Body of pancreas (tissue), 4 donors: Measurements from ENCODE around the gene SNAP23. TPM values are rescaled to one million over a fixed set of nuclear protein-coding genes. Genes with fewer than 3 reads are reported as not detected.
A peak's percentile ranks its signal among the peaks of the same experiment; 100 is the strongest.
"Not testable (repeated sequence)": the region's sequence is repeated elsewhere in the genome, so short reads cannot be mapped to it uniquely, and the experiment has no call there.

Experiments used
- ATAC-seq: fragments of 150-250 bp; one replicate; pipeline ENCODE4 v1.9.1; 2016
- DNase-seq, 4 donors: peaks; one replicate each; pipeline ENCODE4 v3.0.0-alpha.2; 2019
- H3K27ac ChIP-seq, 4 donors: fragments of 200-600 bp; sonication (generic); 1 replicate in 3 of 4; 2 replicates in 1 of 4; pipeline versions ENCODE4 v1.5.1 to v1.6.1; 2016 to 2019; ENCODE audit warnings: mild to moderate bottlenecking in 1 of 4, mixed read lengths in 1 of 4, moderate library complexity in 1 of 4
- H3K27me3 ChIP-seq, 2 donors: fragments of 200-600 bp; sonication (generic); one replicate each; pipeline ENCODE4 v1.6.0; 2016; ENCODE audit warnings: mild to moderate bottlenecking in 1 of 2
- H3K36me3 ChIP-seq, 2 donors: fragments of 200-600 bp; sonication (generic); replicated peaks in 1 of 2; 2 replicates each; pipeline ENCODE4 v1.5.1; 2016; ENCODE audit warnings: low read depth in 2 of 2; ENCODE audit not compliant: insufficient read depth in 1 of 2
- H3K4me1 ChIP-seq: fragments of 200-600 bp; sonication (generic); one replicate; pipeline ENCODE4 v1.6.0; 2016
- H3K4me3 ChIP-seq, 2 donors: fragments of 200-600 bp; sonication (generic); 1 replicate in 1 of 2; 2 replicates in 1 of 2; pipeline ENCODE4 v1.5.1; 2016 to 2019
- H3K9me3 ChIP-seq, 3 donors: fragments of 200-600 bp; sonication (generic); 1 replicate in 2 of 3; 2 replicates in 1 of 3; pipeline ENCODE4 v1.5.1; 2016
- CTCF ChIP-seq, 7 experiments: fragments of 450-650 bp in 4 of 7; fragments of 200-600 bp in 3 of 7; sonication (generic) in 3 of 7; IDR thresholded peaks; one replicate each; pipeline ENCODE4 v1.5.1; 2016 to 2019; ENCODE audit warnings: antibody characterized with exemption in 7 of 7
- POLR2A ChIP-seq, 3 donors: fragments of 450-650 bp; IDR thresholded peaks; one replicate each; pipeline ENCODE4 v1.6.1; 2016; ENCODE audit warnings: antibody characterized with exemption in 3 of 3, mild to moderate bottlenecking in 2 of 3
- WGBS, 2 donors: methylation state at CpG; one replicate each; pipeline ENCODE4 v1.1.5; 2017; 5-methylcytosine and 5-hydroxymethylcytosine counted together
- intact Hi-C: fragments of 100-400 bp; cut with DNase I; formaldehyde crosslinking; loops from one replicate; pipeline ENCODE4 v1.15.1; 2023
- total RNA-seq, 2 donors: library from RNA; depleted of rRNA; stranded (reverse); fragments of >200 nt; gene quantifications; one replicate each; pipeline ENCODE4 v1.1.0, GENCODE V29; 2016

The SNAP23 gene
- total RNA-seq, 2 donors from 2014 or later: 29.8 to 42.2 TPM

- Histone ChIP-seq H3K27ac (peak overlapping the region; percentile 71 to 92 (median 81)), H3K36me3 (peaks cover 0 to 5% of the 10 kb centered on the region in 2 donors), H3K4me3 (peak overlapping the region; percentile 89 to 91), H3K4me1 (peaks cover 17% of the 10 kb centered on the region), H3K27me3 (no peaks in the 10 kb centered on the region), H3K9me3 (no peaks in the 10 kb centered on the region)
- WGBS, 2 donors: 1% methylated on average over 15 of the region's 15 CpGs
- intact Hi-C loops: no loop called here
- ATAC-seq (peak; percentile 34), DNase-seq (peak in 2 of 4 donors; percentile 11 to 25)
- TF ChIP-seq POLR2A (IDR thresholded peaks at IDR 0.05): no peak
- no peak for TF ChIP-seq CTCF (IDR thresholded peaks at IDR 0.05)
Observed at GRCh38 chr15:42549032-42549491, 53.6 kb downstream of the SNAP23 start.

- H3K9me3 ChIP-seq: no peaks in the 10 kb centered on the region
- H3K4me1 ChIP-seq: peaks cover 17% of the 10 kb centered on the region
- peak overlapping the region in 1 of 2 donors; percentile 91 for H3K4me3 ChIP-seq
- H3K36me3 ChIP-seq: peaks cover 0 to 2% of the 10 kb centered on the region in 2 donors
- H3K27me3 ChIP-seq: no peaks in the 10 kb centered on the region
- 70 to 71% methylated on average over 12 of the region's 12 CpGs for WGBS, 2 donors
- TF ChIP-seq POLR2A (IDR thresholded peaks at IDR 0.05) (no peak), CTCF (IDR thresholded peaks at IDR 0.05) (no peak)
- no peak for ATAC-seq
- intact Hi-C loops: no loop called here
- no peak overlapping the region for H3K27ac ChIP-seq
- no peak for DNase-seq
Observed at GRCh38 chr15:42549741-42550392, 54.4 kb downstream of the SNAP23 start.

GRCh38 chr15:42553554-42553953 lies 58.1 kb downstream of the SNAP23 start:
- no peaks in the 10 kb centered on the region for H3K36me3 ChIP-seq
- no peak for TF ChIP-seq CTCF (IDR thresholded peaks at IDR 0.05)
- no peaks in the 10 kb centered on the region for H3K9me3 ChIP-seq
- intact Hi-C loops: no loop called here
- H3K27ac ChIP-seq: no peak overlapping the region
- ATAC-seq (no peak), DNase-seq (no peak)
- H3K4me1 ChIP-seq: peaks cover 7% of the 10 kb centered on the region
- H3K27me3 ChIP-seq: no peaks in the 10 kb centered on the region
- WGBS, 2 donors: 71 to 90% methylated on average over 1 of the region's 1 CpG
- no peak overlapping the region for H3K4me3 ChIP-seq

GRCh38 chr15:42556550-42557207 lies 61.2 kb downstream of the SNAP23 start:
- H3K36me3 ChIP-seq, ATAC-seq, intact Hi-C loops, H3K9me3 ChIP-seq, H3K4me1 ChIP-seq, H3K27ac ChIP-seq, H3K4me3 ChIP-seq, H3K27me3 ChIP-seq: not testable (repeated sequence)
- peak in 2 of 4 donors; percentile 21 to 23 for DNase-seq
- WGBS, 2 donors: 90 to 92% methylated on average over 12 of the region's 12 CpGs

- no peak for ATAC-seq
- no peak for TF ChIP-seq POLR2A (IDR thresholded peaks at IDR 0.05)
- no peak for TF ChIP-seq CTCF (IDR thresholded peaks at IDR 0.05)
- Histone ChIP-seq H3K27me3 (no peaks in the 10 kb centered on the region), H3K4me1 (no peaks in the 10 kb centered on the region), H3K9me3 (no peaks in the 10 kb centered on the region), H3K27ac (no peak overlapping the region), H3K36me3 (peaks cover 0 to 13% of the 10 kb centered on the region in 2 donors), H3K4me3 (no peak overlapping the region)
- no peak for DNase-seq
- 91 to 98% methylated on average over 3 of the region's 3 CpGs for whole genome bisulfite sequencing, 2 donors
- intact Hi-C loops: no loop called here
Observed at GRCh38 chr15:42558739-42559138, 63.3 kb downstream of the SNAP23 start.
